ES-I3 (cell line): Measurements from ENCODE around the gene ORC4.
A peak's percentile ranks its signal among the peaks of the same experiment; 100 is the strongest.

ENCODE experiments used
- H3K36me3 ChIP-seq: 2 replicates; pipeline ENCODE4 v1.6.1; 2013; ENCODE audit warnings: mild to moderate bottlenecking, low read length, control low read depth, moderate library complexity; ENCODE audit not compliant: insufficient read depth
- H3K4me1 ChIP-seq: 2 replicates; pipeline ENCODE4 v1.6.1; 2013; ENCODE audit warnings: mild to moderate bottlenecking, control low read depth, low read length; ENCODE audit not compliant: insufficient read depth
- H3K9ac ChIP-seq: 2 replicates; pipeline ENCODE4 v1.6.1; 2013; ENCODE audit warnings: low read depth, mild to moderate bottlenecking, low read length, moderate library complexity
- H3K9me3 ChIP-seq: 2 replicates; pipeline ENCODE4 v1.6.1; 2013; ENCODE audit warnings: mild to moderate bottlenecking, low read length, moderate library complexity; ENCODE audit not compliant: control insufficient read depth, insufficient read depth

The ORC4 gene

DNA sequence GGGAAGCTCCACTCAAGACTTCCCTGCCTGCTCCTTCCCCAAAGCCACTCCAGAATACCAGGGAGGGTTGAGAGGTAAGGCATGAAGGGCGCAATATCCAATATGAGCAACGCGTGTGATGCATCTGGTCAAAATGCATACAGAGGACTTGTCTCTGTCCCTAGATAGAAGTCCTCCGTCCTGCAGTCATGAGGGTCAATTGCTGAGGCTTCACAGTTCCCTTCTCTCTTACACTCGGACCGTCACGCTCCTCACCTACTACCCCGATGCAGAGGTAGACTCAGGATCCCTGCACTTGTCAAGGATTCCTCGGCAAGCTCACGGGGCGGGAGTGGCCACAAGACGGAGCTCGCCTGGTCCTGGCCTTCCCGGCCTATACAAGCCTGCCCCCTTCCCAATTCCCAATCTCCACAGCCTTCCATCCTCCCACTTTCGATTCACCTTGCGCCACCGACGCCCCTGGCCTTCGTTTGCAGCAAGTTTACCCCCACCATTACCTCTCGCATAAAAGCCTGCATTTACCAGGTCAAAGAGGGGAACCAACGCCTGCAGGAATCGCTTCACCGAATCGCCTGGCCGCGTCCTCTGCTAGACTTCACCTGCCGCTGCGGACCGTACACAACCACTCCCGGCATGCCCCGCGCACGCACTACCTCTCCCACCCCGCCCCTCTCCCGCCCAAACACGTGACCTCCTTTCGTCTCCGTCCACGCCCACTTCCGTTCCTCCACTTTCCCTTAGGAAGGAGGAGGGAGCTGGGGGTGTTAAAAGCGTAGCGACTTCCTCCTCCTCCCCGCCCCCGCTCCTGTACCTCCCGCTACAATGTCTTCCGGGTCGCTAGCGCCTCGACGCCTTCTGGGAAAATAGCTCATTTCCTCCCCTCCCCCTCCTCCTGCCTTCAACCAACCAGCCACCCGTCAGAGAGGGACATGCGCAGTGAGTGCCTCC, at the start of gene ORC4:
Gene ORC4, minus strand, starts transcription at position 627 of the 948 bp plus-strand sequence. CDS start 44,779 bp downstream, outside the sequence.
- Histone ChIP-seq H3K36me3 (no peaks in the 10 kb centered on the region), H3K9ac (peak within 1 kb of the TSS; percentile 77), H3K4me1 (no peaks in the 10 kb centered on the region), H3K9me3 (no peaks in the 10 kb centered on the region)

DNA sequence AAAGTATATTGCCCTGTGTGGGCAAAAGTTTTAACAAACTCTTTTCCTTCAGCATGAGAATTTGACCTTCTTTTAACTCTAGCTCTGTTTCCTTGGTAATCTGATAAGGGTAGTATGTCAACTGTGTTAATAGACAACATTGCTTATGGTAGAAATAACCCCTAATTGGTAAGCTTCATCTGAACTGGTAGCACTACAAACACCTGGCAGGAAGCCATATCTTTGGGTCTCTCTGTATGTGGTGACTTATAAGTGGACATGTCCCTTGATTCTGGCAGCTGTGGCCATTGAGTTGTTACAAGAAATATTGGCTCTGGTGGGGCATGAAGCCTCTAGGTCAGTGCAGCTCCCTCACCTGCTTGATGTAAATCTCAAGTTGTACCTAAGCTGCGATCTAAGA, 47.3 kb upstream of the ORC4 start:
- H3K36me3 ChIP-seq = no peaks in the 10 kb centered on the region
- H3K4me1 ChIP-seq = no peaks in the 10 kb centered on the region
- no peaks in the 10 kb centered on the region for H3K9me3 ChIP-seq
- no peak overlapping the region for H3K9ac ChIP-seq

DNA sequence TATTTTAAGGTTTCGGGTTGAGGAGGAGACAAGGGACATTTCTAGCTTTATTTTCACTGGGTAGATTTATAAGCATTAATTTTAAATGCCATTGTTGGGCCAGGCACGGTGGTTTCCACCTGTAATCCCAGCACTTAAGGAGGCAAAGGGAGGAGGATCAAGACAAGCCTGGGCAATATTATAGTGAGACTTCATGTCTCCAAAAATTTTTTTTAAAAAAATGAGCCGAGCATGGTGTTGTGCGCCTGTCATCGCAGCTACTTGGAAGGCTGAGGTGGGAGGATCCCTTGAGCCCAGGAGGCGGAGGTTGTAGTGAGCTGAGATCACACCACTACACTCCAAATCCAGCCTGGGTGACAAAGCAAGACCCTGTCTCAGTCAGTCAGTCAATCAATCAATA, 45.4 kb upstream of the ORC4 start:
- Histone ChIP-seq H3K9ac (no peak overlapping the region), H3K9me3 (no peaks in the 10 kb centered on the region), H3K4me1 (no peaks in the 10 kb centered on the region), H3K36me3 (no peaks in the 10 kb centered on the region)

DNA sequence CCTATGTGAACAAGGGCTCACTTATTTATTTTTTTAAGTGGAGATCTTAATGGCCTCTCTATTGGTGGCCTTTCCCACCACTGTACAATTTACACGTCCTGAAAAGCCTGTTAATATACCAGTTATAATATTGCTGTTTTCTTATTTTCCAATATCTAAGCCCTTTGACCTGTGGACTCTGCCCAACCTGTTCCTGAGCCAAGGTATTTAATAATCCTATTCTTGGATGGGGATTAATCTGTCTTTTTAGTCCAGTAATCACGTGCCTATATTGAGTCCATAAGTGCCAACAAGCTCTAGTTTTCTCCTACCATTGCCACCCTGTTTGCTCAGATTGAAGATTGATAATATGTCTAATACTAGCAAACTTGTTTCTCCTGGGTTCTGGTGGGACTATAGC, 43.1 kb upstream of the ORC4 start:
- Histone ChIP-seq H3K9me3 (no peaks in the 10 kb centered on the region), H3K9ac (no peak overlapping the region), H3K36me3 (no peaks in the 10 kb centered on the region), H3K4me1 (no peaks in the 10 kb centered on the region)

DNA sequence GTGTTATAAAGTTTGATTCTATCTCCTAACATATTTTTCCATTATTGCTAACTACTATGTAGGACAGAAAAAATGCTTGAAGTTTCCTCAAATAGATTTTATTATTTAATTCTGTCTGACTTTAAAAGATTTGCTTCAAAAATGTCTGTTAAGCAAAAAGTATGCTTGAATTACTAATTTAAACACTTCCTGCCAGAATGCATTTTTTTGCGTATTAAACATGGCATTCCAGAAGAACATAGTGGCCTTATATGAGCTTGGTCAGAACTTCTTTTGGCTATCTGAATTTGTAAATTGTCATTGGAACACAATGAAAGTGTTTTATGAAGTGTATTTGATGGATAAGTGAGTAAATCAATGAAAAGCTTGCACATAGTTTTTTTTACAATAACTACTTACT, 38.1 kb upstream of the ORC4 start:
- H3K36me3 ChIP-seq = no peaks in the 10 kb centered on the region
- no peaks in the 10 kb centered on the region for H3K9me3 ChIP-seq
- H3K9ac ChIP-seq = no peak overlapping the region
- H3K4me1 ChIP-seq = no peaks in the 10 kb centered on the region

DNA sequence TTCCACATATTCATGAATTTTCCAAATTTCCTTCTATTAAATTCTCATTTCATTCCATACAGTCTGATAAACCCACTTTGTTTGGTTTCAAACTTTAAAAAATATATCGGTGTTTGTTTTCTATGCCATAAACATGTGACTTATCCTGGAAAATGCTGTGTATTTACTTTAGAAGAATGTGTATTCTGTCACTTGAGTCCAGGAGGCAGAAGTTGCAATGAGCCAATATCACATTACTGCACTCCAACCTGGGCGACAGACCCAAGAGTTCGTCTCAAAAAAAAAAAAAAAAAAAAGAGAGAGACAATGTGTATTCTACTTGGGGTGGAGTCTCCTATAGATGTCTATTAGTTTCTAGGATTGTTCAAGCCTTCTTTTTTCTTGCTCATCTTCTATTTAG, 32.1 kb upstream of the ORC4 start:
- Histone ChIP-seq H3K4me1 (peaks cover 8% of the 10 kb centered on the region; the same call in 1 of the 2 replicates), H3K36me3 (no peaks in the 10 kb centered on the region), H3K9ac (no peak overlapping the region), H3K9me3 (no peaks in the 10 kb centered on the region)

DNA sequence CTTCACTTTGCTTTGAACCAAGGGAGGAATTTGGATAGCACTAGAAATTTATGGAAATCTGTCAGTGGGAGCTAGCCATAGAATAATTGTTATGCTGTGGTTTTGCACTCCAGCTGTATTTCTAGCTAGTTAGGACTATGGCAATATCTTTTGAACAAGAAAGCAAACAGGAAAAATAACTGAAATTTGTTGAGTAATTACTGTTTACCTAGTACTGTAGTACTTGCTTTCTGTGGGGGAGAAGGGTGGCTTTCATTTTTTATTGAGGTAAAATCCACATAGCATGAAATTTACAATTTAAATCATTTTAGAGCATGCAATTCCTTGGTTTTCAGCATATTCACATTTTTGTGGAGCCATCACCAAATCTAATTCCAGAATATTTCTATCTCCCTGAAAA, 28.7 kb upstream of the ORC4 start:
- H3K9me3 ChIP-seq = no peaks in the 10 kb centered on the region
- no peaks in the 10 kb centered on the region for H3K36me3 ChIP-seq
- H3K9ac ChIP-seq = no peak overlapping the region

DNA sequence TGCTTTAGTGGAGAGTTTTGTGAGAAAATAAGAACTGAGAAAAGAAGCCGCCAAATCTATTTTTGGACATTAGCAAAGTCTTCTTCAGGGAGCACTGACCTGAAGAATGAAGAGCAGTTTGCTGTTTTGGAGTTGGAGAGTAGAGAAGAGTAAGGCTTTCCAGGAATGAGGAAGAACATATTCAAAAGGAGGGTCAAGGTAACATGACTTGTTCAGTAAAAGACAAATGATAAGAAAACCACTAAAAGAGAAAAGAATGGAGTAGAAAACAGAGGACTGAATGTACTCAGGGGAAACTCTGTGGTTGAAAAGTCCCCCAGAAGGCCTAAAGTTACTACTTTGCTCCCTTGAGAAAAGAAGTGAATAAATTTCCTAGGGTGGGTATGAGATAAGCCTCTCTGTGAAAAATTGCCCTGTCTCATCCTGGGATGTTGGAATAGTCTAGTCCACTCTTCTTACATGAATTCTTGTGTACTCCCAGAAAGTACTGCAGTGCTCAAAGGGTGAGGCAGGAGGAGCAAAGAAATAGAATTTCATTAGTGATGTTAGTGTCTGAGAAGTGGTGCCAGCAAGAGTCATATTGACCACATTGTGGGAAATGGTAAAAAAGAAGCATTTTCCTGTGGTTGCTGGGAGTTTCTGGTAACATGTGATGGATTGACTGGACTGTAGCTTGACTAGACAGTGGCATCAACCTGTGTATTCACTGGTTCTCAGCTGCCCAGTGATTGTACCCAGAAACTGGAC, 28.1 kb upstream of the ORC4 start:
- H3K9me3 ChIP-seq = no peaks in the 10 kb centered on the region
- H3K4me1 ChIP-seq = peaks cover 14% of the 10 kb centered on the region; the same call in 1 of the 2 replicates
- no peak overlapping the region for H3K9ac ChIP-seq
- no peaks in the 10 kb centered on the region for H3K36me3 ChIP-seq

More for the DNA sequence above, 28.7 kb upstream of the ORC4 start:
- peaks cover 14% of the 10 kb centered on the region; the same call in 1 of the 2 replicates for H3K4me1 ChIP-seq

DNA sequence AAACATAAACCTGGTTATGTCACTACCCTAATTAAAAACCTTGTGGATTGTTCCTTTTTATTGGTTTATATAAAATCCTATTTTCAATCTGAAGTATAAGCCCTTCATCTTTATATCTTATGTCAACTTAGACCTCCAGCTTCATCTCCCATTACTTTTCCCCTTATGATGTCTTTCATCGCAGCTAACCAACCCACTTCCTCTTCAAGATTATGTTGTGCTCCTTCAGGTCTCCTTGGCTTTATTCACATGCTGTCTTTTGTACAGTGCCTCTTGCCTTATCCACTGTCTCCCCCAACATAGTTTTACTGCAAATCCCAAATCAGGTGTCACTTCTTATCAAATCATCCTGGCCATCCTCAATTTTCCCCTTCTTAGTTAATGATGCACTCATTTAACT, 26.3 kb upstream of the ORC4 start:
- Histone ChIP-seq H3K9ac (no peak overlapping the region), H3K9me3 (no peaks in the 10 kb centered on the region), H3K36me3 (no peaks in the 10 kb centered on the region), H3K4me1 (peaks cover 14% of the 10 kb centered on the region; the same call in 1 of the 2 replicates)

DNA sequence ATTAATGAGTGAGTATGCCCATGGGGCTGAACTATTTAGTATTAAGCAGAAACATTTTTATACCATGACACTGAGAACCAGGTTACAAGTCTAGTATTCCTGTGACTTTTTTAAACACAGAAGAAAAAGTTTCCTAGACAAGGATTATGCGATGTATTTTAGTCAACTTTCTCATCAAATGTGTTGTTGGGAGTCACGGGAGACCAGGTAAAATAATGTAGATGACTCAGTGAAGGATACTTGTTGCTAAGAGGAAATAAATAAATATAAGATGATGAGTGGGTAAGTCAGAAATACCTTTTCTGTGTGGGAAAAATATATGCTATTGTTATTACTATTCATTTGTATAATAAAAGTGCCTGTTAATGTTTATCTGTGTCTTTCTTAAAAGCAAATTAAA, 23.8 kb upstream of the ORC4 start:
- H3K9me3 ChIP-seq = no peaks in the 10 kb centered on the region
- no peak overlapping the region for H3K9ac ChIP-seq
- H3K4me1 ChIP-seq = peaks cover 9% of the 10 kb centered on the region; the same call in 1 of the 2 replicates
- no peaks in the 10 kb centered on the region for H3K36me3 ChIP-seq

DNA sequence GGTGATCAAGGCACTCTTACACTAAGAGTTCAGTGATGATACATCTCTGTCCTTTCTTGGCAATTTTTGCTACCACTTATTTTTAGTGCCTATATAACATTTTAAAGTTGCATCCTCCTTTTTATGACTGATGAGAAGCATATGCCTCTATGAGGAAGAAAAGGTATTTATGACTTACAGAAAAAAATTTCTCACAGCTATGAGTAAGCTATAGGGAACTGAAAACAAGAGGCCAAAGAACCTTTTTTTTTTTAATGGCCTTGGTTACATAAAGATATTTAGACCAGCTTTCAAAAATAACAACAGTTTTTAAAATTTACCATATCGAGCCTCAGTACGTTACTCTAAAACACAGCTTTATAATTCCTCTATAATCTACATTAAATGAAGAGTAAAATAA, 21.7 kb upstream of the ORC4 start:
- H3K36me3 ChIP-seq = no peaks in the 10 kb centered on the region
- peaks cover 9% of the 10 kb centered on the region; the same call in 1 of the 2 replicates for H3K4me1 ChIP-seq
- H3K9ac ChIP-seq = no peak overlapping the region
- H3K9me3 ChIP-seq = no peaks in the 10 kb centered on the region

DNA sequence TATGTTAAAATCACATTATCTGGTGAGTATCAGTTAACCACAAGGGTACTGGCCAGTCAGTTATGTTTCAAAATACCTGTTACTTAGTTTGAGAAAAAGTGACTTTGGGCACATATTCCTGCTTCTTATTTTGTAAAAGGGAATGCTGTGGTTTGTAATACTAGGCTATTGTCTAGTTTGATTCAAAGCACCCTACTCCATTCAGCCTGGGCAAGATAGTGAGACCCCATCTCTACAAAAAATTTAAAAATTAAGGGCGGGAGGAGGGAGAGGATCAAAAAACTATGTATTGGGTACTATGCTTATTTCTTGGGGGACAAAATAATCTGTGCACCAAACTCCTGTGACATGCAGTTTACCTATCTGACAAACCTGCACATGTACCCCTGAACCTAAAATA, 19.2 kb upstream of the ORC4 start:
- Histone ChIP-seq H3K4me1 (peaks cover 8% of the 10 kb centered on the region; the same call in 1 of the 2 replicates), H3K9ac (no peak overlapping the region), H3K9me3 (no peaks in the 10 kb centered on the region), H3K36me3 (no peaks in the 10 kb centered on the region)

DNA sequence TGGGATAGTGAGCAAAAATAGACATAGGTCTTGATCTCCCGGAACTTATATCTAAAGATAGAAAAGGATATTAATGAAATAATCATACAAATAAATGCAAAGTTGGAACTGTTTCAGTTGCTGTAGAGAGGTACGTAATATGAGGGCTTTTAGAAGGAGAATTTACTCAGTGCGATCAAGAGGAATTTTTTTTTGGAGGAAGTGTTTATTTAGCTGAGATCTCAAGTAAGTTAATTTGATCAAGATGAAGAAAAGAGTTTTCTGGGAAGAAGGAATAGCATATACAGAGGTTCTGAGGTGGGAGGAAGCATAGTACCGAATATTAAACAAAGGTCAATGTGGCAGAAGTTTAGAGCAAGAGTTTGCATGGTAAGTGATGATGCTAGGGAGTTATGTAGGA, 11.7 kb upstream of the ORC4 start:
- Histone ChIP-seq H3K9ac (no peak overlapping the region), H3K4me1 (no peaks in the 10 kb centered on the region), H3K36me3 (no peaks in the 10 kb centered on the region), H3K9me3 (no peaks in the 10 kb centered on the region)

DNA sequence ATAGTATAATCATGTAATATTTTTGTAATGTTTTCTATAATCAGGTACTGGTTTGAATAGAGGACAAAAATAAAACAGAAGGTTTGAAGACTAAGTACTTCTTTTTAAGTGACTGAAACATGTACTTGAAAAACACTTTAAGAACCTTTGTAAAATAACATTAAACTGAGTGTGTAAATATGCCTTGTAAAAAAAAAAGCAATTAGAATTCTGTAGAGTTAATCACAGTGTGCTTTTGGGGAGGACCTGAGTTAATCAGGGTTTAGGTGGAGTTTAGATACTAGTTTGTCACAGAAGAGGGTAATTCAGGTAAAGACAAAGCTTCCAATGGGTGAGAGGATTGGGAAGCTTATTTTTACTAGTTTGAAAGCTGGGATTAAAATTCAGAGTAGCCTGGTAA, 10.6 kb upstream of the ORC4 start:
- H3K36me3 ChIP-seq = no peaks in the 10 kb centered on the region
- H3K9ac ChIP-seq = no peak overlapping the region
- no peaks in the 10 kb centered on the region for H3K4me1 ChIP-seq
- no peaks in the 10 kb centered on the region for H3K9me3 ChIP-seq

DNA sequence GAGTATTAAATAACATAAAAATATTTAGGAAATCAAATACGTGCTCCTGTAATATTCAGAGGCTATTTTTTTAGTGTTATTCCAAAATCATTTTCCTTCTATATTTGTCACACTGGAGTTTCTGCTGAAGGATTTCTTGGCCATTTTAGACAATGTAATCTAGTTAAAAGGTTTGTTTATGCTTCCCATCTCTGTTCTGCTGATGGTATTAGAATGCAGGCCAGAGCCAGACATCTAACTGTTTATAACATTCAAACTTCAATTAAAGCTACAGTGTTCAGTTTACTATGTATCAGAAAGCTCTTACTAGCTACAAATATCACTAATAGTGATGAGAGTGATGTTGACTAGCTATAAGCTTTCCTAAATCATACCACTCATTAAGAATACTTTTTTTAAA, 8.2 kb upstream of the ORC4 start:
- Histone ChIP-seq H3K4me1 (no peaks in the 10 kb centered on the region), H3K36me3 (no peaks in the 10 kb centered on the region), H3K9me3 (no peaks in the 10 kb centered on the region), H3K9ac (no peak overlapping the region)
